CD4-positive, alpha-beta T cell treated with Interleukin-10 for 1 hour (primary cell): Measurements from ENCODE around the gene NENF.
"Not testable (repeated sequence)": the region's sequence is repeated elsewhere in the genome, so short reads cannot be mapped to it uniquely, and the experiment has no call there.

ENCODE experiments used
- DNase-seq: peaks from one replicate; pipeline ENCODE4 v3.0.0-alpha.2; 2020

The NENF gene

DNA sequence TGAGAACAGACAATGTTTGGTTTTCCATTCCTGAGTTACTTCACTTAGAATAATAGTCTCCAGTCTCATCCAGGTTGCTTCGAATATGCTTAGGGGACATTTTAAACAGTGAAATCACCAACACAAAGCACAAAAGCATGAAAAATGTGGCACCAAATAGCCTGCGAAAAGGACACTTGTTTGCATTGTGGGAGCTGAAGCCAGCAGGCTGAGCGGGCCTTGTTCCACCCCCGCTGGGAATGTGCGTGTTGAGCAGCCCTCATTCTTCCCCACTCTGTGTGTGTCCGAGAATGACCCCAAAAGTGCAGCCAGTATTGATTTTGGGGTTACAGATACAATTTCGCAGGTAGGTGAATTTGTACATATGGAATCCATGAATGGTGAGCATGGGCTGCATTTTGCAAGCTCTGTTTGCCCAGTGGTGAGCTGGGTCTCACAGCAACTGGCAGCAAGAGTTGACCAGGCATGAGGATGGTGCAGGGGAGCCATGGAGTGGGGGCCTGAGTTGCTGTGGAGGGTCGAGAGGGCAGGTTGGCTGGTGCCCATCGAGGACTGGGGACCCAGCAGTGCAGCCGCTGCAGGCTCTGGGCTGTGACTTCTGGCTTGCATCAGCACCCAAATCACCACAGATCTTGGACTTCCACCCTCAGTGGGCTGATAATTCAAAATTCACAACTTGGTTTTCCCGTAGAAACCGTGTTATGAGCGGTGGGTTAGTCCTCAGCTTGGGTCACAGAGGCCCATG lies 29.4 kb downstream of the NENF start:
- no peak for DNase-seq

DNA sequence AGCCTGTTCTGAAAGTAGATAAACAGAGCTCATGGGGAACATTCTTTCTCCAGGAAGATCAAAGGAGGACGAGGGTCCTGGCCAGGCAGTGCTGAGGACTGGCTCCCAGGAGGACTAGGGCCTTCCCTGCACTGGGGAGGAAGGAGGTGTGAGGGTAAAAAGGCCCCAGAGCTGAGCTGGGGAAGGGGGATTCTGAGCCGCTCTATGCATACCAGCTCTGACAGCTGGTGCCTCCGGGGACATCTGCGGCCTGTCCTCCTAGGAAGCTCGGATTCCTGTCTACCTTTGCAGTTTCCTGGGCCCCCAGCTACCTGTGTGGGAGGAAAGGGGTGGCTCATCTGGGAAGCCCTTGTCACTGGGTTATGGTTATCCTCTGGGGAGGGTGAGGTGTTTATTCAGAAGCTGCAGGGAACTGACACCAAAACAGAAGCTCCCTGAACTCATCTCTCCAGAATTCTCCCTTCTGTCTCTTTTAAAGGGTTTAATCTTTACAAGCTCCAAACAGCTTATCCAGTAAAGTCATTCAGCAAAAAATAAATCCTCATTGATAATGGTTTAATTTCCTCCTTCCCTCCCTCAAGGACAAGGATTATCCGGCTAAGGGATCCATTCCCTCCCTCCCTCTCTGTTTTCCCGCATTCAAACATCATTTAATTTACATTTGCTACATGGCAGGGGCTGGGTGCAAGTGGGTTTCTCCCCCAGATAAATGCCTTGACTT lies 31.0 kb downstream of the NENF start:
- DNase-seq, result no peak

DNA sequence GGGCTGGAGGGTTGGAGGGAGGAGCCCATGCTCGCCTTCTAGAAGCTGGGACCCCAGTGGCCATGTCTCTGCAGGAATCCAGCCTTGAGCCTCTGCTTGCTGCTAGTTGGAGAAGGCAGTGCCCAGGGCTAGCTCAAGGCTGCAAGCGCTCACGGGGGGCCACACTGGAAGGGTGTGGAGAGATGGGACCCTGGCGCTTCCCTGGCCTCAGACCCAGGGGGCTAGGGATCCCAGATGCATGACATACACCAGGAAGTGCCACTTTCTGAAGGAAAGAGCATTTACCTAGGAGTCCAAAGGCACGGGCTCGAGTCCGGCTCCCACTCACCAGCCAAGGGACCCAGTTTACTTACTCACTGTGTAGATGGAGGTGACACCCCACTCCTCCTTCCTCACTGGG lies 32.6 kb downstream of the NENF start:
- DNase-seq, result no peak

DNA sequence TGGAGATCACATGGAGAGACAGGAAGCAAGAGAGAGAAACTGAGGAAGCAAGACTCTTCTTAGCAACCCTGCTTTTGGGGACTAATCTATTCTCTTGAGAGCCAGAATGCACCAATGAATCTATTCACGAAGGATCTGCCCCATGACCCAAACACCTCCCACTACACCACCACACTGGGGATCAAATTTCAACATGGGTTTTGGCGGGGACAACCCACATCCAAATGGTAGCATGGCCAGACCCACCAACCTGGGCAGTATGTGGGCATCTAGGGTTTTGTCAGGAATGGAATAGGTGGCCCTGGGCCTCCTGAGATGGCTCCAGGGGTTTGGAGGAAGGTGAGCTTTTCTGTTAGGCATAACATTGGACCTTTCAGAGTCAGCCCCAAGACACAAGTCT lies 33.7 kb downstream of the NENF start:
- DNase-seq, result no peak

DNA sequence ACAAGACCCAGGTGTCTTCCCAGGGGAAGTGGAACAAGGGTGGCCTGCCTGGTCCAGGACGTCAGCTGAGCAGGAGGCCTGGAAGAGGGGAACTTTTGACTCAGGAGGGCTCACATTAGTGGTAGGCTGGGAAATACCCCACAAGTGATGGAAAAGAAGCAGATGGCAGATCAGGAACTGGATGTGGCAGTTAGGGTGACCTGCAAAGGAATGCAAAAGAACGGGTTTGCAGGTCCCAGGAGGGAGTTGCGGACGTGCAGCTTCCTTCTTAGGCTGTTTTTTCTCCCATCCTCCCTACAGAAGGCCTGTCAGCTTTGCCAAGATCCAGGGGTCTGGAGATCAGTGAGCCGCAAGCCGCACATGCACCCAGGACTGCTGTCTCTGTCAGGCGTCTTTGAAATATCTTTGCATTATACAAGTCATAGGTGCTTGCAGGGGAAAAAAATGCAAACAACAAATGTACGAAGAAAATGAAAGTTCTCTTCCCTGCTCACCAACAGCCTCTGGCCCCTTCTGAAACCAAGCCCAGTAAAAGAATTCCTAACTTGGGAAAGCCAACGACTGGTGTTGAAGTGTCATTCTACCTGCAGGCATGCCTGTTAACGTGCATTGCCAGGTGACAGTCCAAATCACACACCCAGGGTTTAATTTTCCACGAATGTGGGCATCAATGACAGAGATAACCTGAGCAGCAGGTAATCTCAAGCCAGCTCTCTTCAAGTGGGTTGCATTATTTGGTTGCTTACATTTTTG lies 34.4 kb downstream of the NENF start:
- no peak for DNase-seq

DNA sequence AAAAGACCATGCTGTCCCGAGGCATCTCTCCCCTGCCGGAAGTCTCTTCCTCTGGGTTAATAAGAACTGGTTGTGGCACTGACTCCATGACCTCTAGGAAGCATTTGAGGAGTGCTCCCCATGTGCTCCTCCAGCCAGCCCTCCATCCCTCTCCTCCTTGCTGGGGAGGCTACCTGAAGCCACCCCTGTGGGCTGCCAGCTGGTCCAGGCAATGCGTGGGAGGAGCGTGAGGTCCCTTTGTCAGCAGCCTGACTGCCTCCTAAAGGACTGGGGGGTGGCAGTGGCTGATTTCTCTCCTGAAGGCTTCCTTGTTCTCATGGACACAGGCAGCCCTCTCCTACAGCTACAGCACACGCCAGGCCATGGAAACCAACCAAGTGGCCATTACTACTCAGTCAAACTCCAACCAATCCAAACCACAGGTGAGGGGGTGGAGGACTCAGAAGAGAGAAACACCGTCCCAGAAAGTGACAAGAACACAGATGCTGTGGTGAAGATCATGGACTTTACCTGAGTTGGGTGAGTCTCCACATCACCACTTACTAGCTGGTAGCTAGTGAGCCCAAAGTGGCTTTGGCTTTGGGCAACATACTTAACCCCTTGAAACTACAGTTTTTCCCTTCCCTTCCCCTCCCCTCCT lies 35.2 kb downstream of the NENF start:
- no peak for DNase-seq

DNA sequence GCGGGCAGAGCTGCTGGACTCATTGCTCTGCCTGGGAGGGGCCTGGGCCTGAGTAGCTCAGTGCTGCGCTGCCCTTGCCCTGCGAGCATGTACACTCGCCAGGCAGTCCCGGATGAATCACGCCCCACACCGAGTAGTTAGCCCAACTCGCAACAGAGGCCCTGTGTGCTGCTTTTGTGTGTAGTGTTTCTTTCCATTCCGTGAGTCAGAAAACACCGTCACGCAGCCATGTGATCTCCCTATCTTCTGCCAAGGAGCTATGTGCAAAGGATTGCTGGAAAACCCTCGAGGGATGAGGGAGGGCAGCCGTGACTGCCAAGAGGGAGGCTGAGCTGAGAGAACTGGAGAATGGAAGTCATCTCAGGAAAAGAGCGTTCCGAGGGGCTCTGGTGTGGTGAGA lies 37.3 kb downstream of the NENF start:
- DNase-seq, result no peak

DNA sequence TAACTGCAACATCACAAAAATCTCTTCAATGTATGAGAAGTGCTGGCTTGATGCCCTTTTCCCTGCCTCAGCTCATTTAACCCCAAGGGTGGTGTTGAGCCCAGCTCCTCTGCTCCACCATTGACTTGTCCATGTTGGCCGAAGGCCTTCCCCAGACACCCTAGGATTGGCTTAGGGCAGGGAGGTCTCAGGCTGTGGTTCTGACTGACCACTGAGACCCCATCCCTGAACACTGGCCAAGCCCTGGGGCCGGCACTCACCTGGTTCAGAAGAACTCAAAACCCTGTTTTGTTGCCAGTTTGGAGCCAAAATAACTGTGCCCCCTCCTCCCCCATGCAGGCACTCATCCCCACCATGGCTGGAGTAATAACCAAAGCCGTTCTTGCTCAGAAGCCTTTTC lies 38.6 kb downstream of the NENF start:
- no peak for DNase-seq

DNA sequence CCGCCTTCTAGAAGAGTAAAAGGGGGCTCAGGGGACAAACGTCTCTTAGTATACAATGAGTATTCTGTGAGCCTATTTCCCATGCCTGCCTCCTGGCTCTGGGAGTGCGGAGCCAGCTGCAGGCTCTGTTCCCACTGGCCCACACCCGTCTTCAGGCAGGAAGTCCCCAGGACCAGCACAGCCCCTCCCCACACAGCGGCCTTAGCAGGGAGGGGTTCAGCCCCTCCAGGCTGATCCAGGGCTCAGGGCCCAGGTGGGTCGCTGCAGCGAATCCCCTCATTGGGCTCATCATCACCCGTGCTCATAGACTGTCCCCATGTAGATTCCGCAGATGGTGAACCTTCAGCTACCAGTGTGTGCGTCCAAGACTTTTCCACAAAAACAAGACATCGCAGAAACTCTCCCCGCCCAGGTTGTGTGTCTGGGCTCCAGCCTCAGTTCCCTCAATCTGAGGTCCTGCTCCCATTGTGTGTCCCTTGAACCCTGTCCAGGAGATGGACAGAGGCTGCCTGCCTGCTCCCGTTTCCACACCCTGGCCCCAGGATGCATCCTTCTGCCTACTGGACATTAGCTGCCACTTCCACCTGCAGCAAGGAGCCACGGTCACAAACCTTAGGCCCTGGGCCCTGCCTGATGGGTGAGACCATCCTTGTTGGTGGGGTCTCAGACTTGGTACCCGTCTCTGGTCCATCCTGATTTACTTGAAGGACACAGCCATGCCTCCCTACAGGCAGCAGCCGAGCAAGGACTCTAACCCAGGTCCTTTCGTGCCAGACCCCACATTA lies 39.4 kb downstream of the NENF start:
- no peak for DNase-seq

DNA sequence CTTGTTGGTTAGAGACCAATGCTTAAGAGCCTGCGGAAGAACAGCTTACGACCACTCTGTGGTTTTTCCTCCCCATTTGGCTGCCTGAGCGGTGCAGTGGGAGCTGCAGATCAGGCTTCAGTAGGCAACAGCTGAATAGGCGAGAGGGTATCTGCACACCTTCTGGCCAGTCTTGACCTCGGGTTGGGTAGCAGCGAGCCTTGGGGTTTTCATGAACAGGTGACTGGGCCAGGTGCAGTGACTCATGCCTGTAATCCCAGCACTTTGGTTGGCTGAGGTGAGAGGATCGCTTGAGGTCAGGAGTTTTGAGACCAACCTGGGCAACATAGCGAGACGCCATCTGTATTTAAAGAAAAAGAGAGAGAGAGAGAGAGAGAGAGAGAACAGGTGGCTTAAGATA lies 41.0 kb downstream of the NENF start:
- DNase-seq, result no peak

DNA sequence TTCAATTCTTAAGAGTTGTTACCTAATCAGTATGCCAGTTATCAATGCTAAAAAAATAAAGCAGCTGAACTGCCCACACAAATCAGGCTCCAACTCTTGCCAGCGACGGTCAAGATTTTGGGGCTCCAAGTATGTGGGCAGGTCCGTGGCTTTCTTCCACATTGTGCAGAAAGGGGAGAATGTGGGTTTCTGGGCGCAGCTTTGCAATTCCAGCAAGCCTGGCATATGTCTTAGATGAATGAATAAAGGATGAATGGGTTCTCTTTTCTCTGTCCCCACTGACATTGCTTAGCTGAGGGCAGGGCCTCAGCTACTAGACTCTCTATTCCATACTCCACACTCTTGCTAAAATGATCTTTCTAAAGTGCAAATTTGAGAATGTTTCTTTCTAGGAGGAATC lies 42.4 kb downstream of the NENF start:
- no peak for DNase-seq

DNA sequence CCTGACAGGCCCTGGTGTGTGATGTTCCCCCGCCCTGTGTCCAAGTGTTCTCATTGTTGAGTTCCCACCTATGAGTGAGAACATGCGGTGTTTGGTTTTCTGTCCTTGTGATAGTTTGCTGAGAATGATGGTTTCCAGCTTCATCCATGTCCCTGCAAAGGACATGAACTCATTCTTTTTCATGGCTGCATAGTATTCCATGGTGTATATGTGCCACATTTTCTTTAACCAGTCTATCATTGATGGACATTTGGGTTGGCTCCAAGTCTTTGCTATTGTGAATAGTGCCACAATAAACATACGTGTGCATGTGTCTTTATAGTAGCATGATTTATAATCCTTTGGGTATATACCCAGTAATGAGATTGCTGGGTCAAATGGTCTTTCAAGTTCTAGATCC lies 43.1 kb downstream of the NENF start:
- not testable (repeated sequence) for DNase-seq

DNA sequence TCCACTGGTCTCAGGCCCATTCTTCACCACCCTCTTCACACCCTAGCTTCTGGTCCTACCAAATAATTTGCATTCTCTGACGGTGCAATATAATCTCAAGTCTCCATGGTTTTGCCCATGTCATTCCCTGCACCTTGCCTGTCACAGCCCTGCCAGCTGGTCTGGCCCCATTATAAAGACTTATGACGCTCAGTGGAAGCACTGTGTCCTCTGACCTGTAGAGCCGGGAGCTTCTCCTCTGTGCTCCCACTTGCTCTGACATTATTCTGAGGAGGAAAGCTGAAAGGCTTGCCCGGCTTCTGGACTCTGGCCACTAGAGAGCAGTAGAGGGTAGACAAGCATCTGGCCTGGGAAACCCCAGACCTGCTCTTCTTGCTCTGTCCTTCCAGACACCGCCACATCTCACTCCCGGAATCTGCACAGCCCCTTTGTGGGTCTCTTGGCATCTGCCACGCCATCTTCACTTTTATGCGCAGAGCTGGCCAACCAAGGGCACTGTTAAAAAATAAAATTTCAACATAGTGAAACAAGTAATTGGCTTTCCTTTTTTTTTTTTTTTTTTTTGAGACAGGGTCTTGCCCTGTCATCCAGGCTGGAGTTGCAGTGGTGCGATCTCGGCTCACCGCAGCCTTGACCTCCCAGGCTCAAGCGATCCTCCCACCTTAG lies 44.4 kb downstream of the NENF start:
- DNase-seq, result peak; percentile 83

DNA sequence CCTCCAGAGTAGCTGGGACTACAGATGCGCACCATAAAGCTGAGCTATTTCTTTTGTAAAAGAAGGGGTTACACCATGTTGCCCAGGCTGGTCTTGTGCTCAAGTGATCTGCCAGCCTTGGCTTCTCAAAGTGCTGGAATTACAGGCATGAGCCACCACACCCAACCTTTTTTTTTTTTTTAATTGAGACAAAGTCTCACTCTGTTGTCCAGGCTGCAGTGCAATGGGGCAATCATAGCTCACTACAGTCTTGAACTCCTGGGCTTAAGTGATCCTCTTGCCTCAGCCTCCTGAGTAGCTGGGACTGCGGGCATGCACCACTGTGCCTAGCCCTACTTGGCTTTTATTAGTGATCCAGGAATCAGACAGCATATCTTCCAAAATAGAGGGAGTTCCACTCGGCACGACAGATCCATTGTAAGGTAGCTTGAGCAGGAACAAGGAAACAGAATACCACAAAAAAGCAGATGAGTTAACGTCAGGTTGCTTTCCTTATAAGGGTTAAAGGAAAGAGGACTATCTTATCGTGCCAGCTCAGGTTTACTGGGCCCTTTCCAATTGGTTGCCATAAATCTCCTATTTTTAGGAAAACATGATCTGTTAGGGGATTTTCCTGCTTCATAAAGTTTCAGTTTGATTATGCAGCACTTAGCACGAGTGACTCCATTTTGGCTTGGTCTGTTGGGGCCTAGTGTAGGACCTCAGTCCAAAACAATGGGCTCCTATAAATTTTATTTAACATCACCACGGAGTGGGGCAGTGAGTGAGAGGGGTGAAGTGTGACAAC lies 45.2 kb downstream of the NENF start:
- no peak for DNase-seq

DNA sequence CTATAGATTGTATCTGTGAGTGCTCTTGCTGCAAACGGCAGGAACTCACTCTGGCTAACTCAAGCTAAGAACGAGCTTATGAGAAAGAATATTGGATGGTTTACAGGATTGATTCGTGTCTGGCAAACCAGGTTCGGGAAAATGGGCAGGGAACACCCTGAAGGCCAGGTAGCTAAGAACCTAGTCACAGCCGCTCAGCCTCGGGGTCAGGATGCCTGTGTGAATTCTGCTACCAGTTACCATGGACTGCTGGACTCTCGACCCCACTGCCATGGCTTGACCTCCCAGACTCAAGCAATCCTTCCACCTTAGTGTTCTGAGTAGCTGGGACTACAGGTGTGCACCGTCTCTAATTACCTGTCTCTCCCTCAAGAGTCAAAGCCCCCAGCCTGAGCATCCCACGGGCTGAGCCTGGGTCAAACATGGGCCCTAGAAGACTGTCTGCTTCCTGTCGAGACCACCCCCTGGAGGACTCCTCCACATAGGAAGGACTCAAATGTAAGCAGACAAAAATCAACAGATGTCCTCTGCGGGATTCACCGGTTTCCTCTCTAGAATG lies 45.8 kb downstream of the NENF start:
- no peak for DNase-seq

DNA sequence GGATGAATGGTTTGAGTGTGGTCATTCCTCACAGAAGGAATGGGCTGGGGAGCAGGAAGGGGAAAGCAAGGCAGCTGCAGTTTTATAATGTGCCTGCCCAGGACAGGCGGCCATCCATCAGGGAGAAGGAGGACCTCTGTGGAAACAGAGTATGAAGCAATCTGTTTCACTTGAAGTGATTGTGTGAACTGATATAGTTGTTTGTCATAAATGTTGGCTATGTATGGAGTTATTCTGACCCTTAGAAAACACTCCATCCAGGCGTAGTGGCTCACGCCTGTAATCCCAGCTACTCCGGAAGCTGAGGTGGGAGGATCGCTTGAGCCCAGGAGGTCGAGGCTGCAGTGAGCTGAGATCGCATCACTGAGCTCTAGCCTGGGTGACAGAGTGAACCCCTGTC lies 46.5 kb downstream of the NENF start:
- DNase-seq, result no peak

DNA sequence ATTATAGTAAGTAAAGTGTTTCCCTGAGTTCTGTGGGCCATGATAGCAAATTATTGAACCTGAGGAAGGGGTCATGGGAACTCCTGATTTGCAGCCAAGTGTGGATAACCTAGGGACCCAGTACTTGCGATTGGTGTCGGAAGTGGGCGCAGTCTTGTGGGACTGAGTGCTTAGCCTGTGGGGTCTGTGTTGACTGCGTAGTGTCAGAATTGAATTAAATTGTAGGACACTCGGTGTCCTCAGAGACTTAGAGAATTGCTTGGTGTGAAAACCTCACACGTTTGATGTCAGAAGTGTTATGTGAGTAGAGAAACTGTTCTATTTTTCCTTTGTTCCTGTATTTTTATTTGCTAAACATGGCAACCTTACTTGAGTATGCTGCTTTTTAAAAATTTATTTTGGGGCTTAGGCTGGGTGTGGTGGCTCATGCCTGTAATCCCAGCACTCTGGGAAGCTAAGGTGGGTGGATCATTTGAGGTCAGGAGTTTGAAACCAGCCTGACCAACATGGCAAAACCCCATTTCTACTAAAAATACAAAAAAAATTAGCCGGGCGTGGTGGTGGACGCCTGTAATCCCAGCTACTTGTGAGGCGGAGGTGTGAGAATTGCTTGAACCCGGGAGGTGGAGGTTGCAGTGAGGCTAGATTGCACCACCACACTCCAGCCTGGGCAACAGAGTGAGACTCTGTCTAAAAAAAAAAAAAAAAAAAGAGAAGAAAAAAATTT lies 48.2 kb downstream of the NENF start:
- not testable (repeated sequence) for DNase-seq

DNA sequence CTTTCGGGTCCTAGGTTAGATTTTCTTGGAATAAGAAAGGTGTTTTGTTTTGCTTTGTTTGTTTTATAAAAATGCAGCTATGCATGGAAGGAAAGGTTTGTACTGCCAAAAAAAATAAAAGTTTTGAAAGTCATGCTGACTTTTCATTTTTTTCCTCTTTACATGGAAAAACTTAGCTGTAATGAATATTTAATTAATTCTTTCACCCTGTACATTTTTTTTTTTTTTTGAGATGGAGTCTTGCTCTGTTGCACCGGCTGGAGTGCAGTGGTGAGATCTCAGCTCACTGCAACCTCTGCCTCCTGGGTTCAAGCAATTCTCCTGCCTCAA lies 48.7 kb downstream of the NENF start:
- no peak for DNase-seq

DNA sequence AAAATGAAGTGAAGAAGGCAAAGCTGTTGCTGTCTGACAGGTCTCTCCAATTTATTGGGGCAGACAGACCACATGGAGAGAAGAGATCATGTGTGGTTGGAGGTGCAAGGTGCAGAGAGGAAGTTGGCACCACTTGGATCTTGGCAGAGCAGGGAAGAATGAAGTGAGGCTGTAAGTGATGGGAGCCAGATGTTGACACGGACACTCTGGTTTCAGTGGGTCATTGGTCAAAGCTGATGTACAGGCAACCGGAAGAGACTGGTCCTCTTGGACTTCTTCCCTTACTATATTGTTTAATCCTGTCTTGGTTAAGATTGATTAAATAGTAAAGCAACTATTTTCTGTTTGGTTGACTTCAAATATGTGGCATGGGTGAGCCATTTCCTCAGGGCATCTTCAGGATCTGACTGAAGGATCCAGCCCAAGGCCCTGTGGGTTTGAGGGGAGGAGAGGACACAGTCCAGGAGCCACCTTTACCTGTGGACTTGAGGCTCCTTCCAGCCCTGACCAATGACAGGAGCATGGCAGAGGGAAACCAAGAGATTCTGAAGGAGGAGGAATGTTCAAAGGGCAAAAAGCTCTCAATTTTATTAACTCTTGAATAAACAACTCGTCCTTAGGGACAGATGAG lies 49.4 kb downstream of the NENF start:
- no peak for DNase-seq
